ENCODE data around the gene ARHGEF38. TPM values are rescaled to one million over a fixed set of nuclear protein-coding genes. Genes with fewer than 3 reads are reported as not detected.

The ARHGEF38 gene
- total and polyA plus RNA-seq, 4 donors, result 0.11 to 1.3 (median 0.40) TPM; not detected in 1

GRCh38 chr4:105620640-105621323 is 68.4 kb downstream of the ARHGEF38 start:
- no peaks in the 10 kb centered on the region for H3K27me3 ChIP-seq (ENCODE audit: control insufficient read depth, insufficient read depth, low read length)
- no peak overlapping the region for H3K4me3 ChIP-seq (ENCODE audit: low read depth, low read length)
- H3K36me3 ChIP-seq (ENCODE audit: control insufficient read depth, insufficient read depth, low read length), result no peaks in the 10 kb centered on the region
- DNase-seq (ENCODE audit: low read depth in 4 of 6, low spot score in 6 of 6), result no peak
- H3K9me3 ChIP-seq (ENCODE audit: control insufficient read depth, insufficient read depth, low read length), result no peaks in the 10 kb centered on the region
- H3K4me1 ChIP-seq (ENCODE audit: control insufficient read depth, insufficient read depth, low read length), result peaks cover 3% of the 10 kb centered on the region
- H3K27ac ChIP-seq (ENCODE audit: low read depth, low read length), result no peak overlapping the region
- WGBS (ENCODE audit: insufficient coverage), result 100% methylated on average over 1 of the region's 1 CpG

GRCh38 chr4:105622269-105622668 is 69.8 kb downstream of the ARHGEF38 start:
- DNase-seq (ENCODE audit: low read depth in 4 of 6, low spot score in 6 of 6), result no peak

GRCh38 chr4:105623099-105623498 is 70.7 kb downstream of the ARHGEF38 start:
- H3K27me3 ChIP-seq (ENCODE audit: control insufficient read depth, insufficient read depth, low read length), result no peaks in the 10 kb centered on the region
- no peak for DNase-seq (ENCODE audit: low read depth in 4 of 6, low spot score in 6 of 6)
- no peak overlapping the region for H3K27ac ChIP-seq (ENCODE audit: low read depth, low read length)
- H3K4me3 ChIP-seq (ENCODE audit: low read depth, low read length), result no peak overlapping the region
- 100% methylated on average over 1 of the region's 4 CpGs for WGBS (ENCODE audit: insufficient coverage)
- no peaks in the 10 kb centered on the region for H3K9me3 ChIP-seq (ENCODE audit: control insufficient read depth, insufficient read depth, low read length)
- H3K36me3 ChIP-seq (ENCODE audit: control insufficient read depth, insufficient read depth, low read length), result no peaks in the 10 kb centered on the region
- peaks cover 3% of the 10 kb centered on the region for H3K4me1 ChIP-seq (ENCODE audit: control insufficient read depth, insufficient read depth, low read length)

More at GRCh38 chr4:105622269-105622668, 69.8 kb downstream of the ARHGEF38 start:
- 94% methylated on average over 2 of the region's 4 CpGs for WGBS (ENCODE audit: insufficient coverage)
- H3K4me3 ChIP-seq (ENCODE audit: low read depth, low read length), result no peak overlapping the region
- H3K36me3 ChIP-seq (ENCODE audit: control insufficient read depth, insufficient read depth, low read length), result no peaks in the 10 kb centered on the region
- H3K27ac ChIP-seq (ENCODE audit: low read depth, low read length), result no peak overlapping the region
- peaks cover 3% of the 10 kb centered on the region for H3K4me1 ChIP-seq (ENCODE audit: control insufficient read depth, insufficient read depth, low read length)
- no peaks in the 10 kb centered on the region for H3K27me3 ChIP-seq (ENCODE audit: control insufficient read depth, insufficient read depth, low read length)
- H3K9me3 ChIP-seq (ENCODE audit: control insufficient read depth, insufficient read depth, low read length), result no peaks in the 10 kb centered on the region

- 48% methylated on average over 4 of the region's 4 CpGs for WGBS (ENCODE audit: insufficient coverage)
- Histone ChIP-seq H3K27ac (ENCODE audit: low read depth, low read length) (no peak overlapping the region), H3K4me3 (ENCODE audit: low read depth, low read length) (no peak overlapping the region), H3K4me1 (ENCODE audit: control insufficient read depth, insufficient read depth, low read length) (peaks cover 3% of the 10 kb centered on the region), H3K27me3 (ENCODE audit: control insufficient read depth, insufficient read depth, low read length) (no peaks in the 10 kb centered on the region), H3K9me3 (ENCODE audit: control insufficient read depth, insufficient read depth, low read length) (no peaks in the 10 kb centered on the region), H3K36me3 (ENCODE audit: control insufficient read depth, insufficient read depth, low read length) (no peaks in the 10 kb centered on the region)
- DNase-seq (ENCODE audit: low read depth in 4 of 6, low spot score in 6 of 6), result peak in 1 of 6 donors; percentile 43
These were observed 72.1 kb downstream of the ARHGEF38 start for GRCh38 chr4:105624530-105624929.

GRCh38 chr4:105625214-105625613 is 72.8 kb downstream of the ARHGEF38 start:
- H3K27me3 ChIP-seq (ENCODE audit: control insufficient read depth, insufficient read depth, low read length), result no peaks in the 10 kb centered on the region
- WGBS (ENCODE audit: insufficient coverage), result no CpG with 5 or more reads among the region's 1 CpG
- no peak overlapping the region for H3K4me3 ChIP-seq (ENCODE audit: low read depth, low read length)
- no peaks in the 10 kb centered on the region for H3K9me3 ChIP-seq (ENCODE audit: control insufficient read depth, insufficient read depth, low read length)
- no peak overlapping the region for H3K27ac ChIP-seq (ENCODE audit: low read depth, low read length)
- no peaks in the 10 kb centered on the region for H3K36me3 ChIP-seq (ENCODE audit: control insufficient read depth, insufficient read depth, low read length)
- no peak for DNase-seq (ENCODE audit: low read depth in 4 of 6, low spot score in 6 of 6)
- peaks cover 3% of the 10 kb centered on the region for H3K4me1 ChIP-seq (ENCODE audit: control insufficient read depth, insufficient read depth, low read length)

GRCh38 chr4:105626846-105627245 is 74.4 kb downstream of the ARHGEF38 start:
- Histone ChIP-seq H3K27ac (ENCODE audit: low read depth, low read length) (no peak overlapping the region), H3K4me3 (ENCODE audit: low read depth, low read length) (no peak overlapping the region), H3K9me3 (ENCODE audit: control insufficient read depth, insufficient read depth, low read length) (no peaks in the 10 kb centered on the region), H3K4me1 (ENCODE audit: control insufficient read depth, insufficient read depth, low read length) (peaks cover 3% of the 10 kb centered on the region), H3K27me3 (ENCODE audit: control insufficient read depth, insufficient read depth, low read length) (no peaks in the 10 kb centered on the region), H3K36me3 (ENCODE audit: control insufficient read depth, insufficient read depth, low read length) (no peaks in the 10 kb centered on the region)
- WGBS (ENCODE audit: insufficient coverage), result 100% methylated on average over 1 of the region's 2 CpGs
- no peak for DNase-seq (ENCODE audit: low read depth in 4 of 6, low spot score in 6 of 6)

GRCh38 chr4:105627620-105628019 is 75.2 kb downstream of the ARHGEF38 start:
- peak in 2 of 6 donors; percentile 76 to 88 for DNase-seq (ENCODE audit: low read depth in 4 of 6, low spot score in 6 of 6)
- H3K9me3 ChIP-seq (ENCODE audit: control insufficient read depth, insufficient read depth, low read length), result no peaks in the 10 kb centered on the region
- no peaks in the 10 kb centered on the region for H3K27me3 ChIP-seq (ENCODE audit: control insufficient read depth, insufficient read depth, low read length)
- no peak overlapping the region for H3K27ac ChIP-seq (ENCODE audit: low read depth, low read length)
- no peak overlapping the region for H3K4me3 ChIP-seq (ENCODE audit: low read depth, low read length)
- whole genome bisulfite sequencing (ENCODE audit: insufficient coverage), result no CpG with 5 or more reads among the region's 3 CpGs
- H3K4me1 ChIP-seq (ENCODE audit: control insufficient read depth, insufficient read depth, low read length), result peaks cover 3% of the 10 kb centered on the region
- no peaks in the 10 kb centered on the region for H3K36me3 ChIP-seq (ENCODE audit: control insufficient read depth, insufficient read depth, low read length)

- no CpG with 5 or more reads among the region's 7 CpGs for WGBS (ENCODE audit: insufficient coverage)
- H3K4me3 ChIP-seq (ENCODE audit: low read depth, low read length), result no peak overlapping the region
- no peaks in the 10 kb centered on the region for H3K4me1 ChIP-seq (ENCODE audit: control insufficient read depth, insufficient read depth, low read length)
- H3K27me3 ChIP-seq (ENCODE audit: control insufficient read depth, insufficient read depth, low read length), result no peaks in the 10 kb centered on the region
- DNase-seq (ENCODE audit: low read depth in 4 of 6, low spot score in 6 of 6), result peak in 2 of 6 donors; percentile 35 to 45
- no peak overlapping the region for H3K27ac ChIP-seq (ENCODE audit: low read depth, low read length)
- H3K36me3 ChIP-seq (ENCODE audit: control insufficient read depth, insufficient read depth, low read length), result no peaks in the 10 kb centered on the region
- H3K9me3 ChIP-seq (ENCODE audit: control insufficient read depth, insufficient read depth, low read length), result no peaks in the 10 kb centered on the region
These were observed 78.5 kb downstream of the ARHGEF38 start for GRCh38 chr4:105630670-105631655.

GRCh38 chr4:105631818-105632400 is 79.5 kb downstream of the ARHGEF38 start:
- no peak overlapping the region for H3K27ac ChIP-seq (ENCODE audit: low read depth, low read length)
- H3K36me3 ChIP-seq (ENCODE audit: control insufficient read depth, insufficient read depth, low read length), result no peaks in the 10 kb centered on the region
- H3K27me3 ChIP-seq (ENCODE audit: control insufficient read depth, insufficient read depth, low read length), result no peaks in the 10 kb centered on the region
- H3K9me3 ChIP-seq (ENCODE audit: control insufficient read depth, insufficient read depth, low read length), result no peaks in the 10 kb centered on the region
- H3K4me3 ChIP-seq (ENCODE audit: low read depth, low read length), result no peak overlapping the region
- no CpG with 5 or more reads among the region's 8 CpGs for WGBS (ENCODE audit: insufficient coverage)
- peak in 1 of 6 donors; percentile 53 for DNase-seq (ENCODE audit: low read depth in 4 of 6, low spot score in 6 of 6)
- H3K4me1 ChIP-seq (ENCODE audit: control insufficient read depth, insufficient read depth, low read length), result no peaks in the 10 kb centered on the region

Data from spinal cord (tissue), 10 donors.